ENCODE data around the gene AGBL1. TPM values are rescaled to one million over a fixed set of nuclear protein-coding genes. Genes with fewer than 3 reads are reported as not detected.

AGBL1 gene
- total RNA-seq, 1 experiment from 2014 or later = not detected

- Histone ChIP-seq H3K27me3 (ENCODE audit: insufficient read depth, low read length) (no peaks in the 10 kb centered on the region), H2BK15ac (ENCODE audit: low read depth, low read length) (no peak overlapping the region), H3T11ph (ENCODE audit: low read length) (no peak overlapping the region), H3K4me2 (ENCODE audit: insufficient read depth, insufficient read length, low read length) (no peak overlapping the region), H3K18ac (ENCODE audit: insufficient read length, low read depth, low read length) (no peak overlapping the region), H2BK20ac (ENCODE audit: low read depth, low read length, poor library complexity, severe bottlenecking) (no peak overlapping the region), H3K23me2 (ENCODE audit: insufficient read length, low read depth, low read length, poor library complexity, severe bottlenecking) (no peaks in the 10 kb centered on the region), H2AFZ (ENCODE audit: low read length) (no peak overlapping the region), H3K23ac (ENCODE audit: insufficient read length, low read depth, low read length) (no peak overlapping the region), H2BK12ac (ENCODE audit: insufficient read length, low read depth, low read length) (no peak overlapping the region), H3K79me2 (ENCODE audit: insufficient read depth, low read length) (no peaks in the 10 kb centered on the region), H3K27ac (ENCODE audit: insufficient read length, low read depth, low read length) (no peak overlapping the region), H3K4me1 (ENCODE audit: insufficient read depth, low read length) (no peaks in the 10 kb centered on the region), H3K9me3 (ENCODE audit: control insufficient read depth, low read depth, low read length) (no peaks in the 10 kb centered on the region), H3K14ac (ENCODE audit: insufficient read depth, low read length) (no peak overlapping the region), H2BK5ac (ENCODE audit: insufficient read length, low read length) (no peak overlapping the region), H3K79me1 (ENCODE audit: insufficient read depth, low read depth, low read length, poor library complexity, severe bottlenecking) (no peaks in the 10 kb centered on the region), H3K4ac (ENCODE audit: low read depth, low read length) (no peak overlapping the region), H4K91ac (ENCODE audit: insufficient read length, low read depth, low read length) (no peak overlapping the region), H2AK5ac (ENCODE audit: insufficient read length, low read length) (no peak overlapping the region), H3K56ac (ENCODE audit: insufficient read length, low read depth, low read length) (no peak overlapping the region), H4K20me1 (ENCODE audit: control insufficient read depth, insufficient read depth, insufficient read length) (no peaks in the 10 kb centered on the region), H4K5ac (ENCODE audit: insufficient read length, low read depth, low read length) (no peak overlapping the region), H4K8ac (replicated peaks; ENCODE audit: insufficient read length, low read depth, low read length) (no peak overlapping the region), H2BK120ac (ENCODE audit: low read depth, low read length, poor library complexity, severe bottlenecking) (no peak overlapping the region), H3K9ac (ENCODE audit: extremely low read depth, insufficient read length, low read length) (no peak overlapping the region)
- H3K27ac Mint-ChIP-seq = peak overlapping the region in 1 of 3 experiments; percentile 49; a peak in 1 of 7 replicates
- TF ChIP-seq CTCF (conservative IDR thresholded peaks at IDR 0.05) = no peak
- DNase-seq = no peak
- H3K36me3 Mint-ChIP-seq (ENCODE audit: insufficient read depth in 1 of 3, low read depth in 3 of 3) = no peaks in the 10 kb centered on the region
- no CpG with 5 or more reads among the region's 8 CpGs for WGBS (ENCODE audit: extremely low coverage, insufficient read length, low lambda C conversion rate)
- H3K4me3 Mint-ChIP-seq = no peak overlapping the region
- H3K4me1 Mint-ChIP-seq = peaks cover 7 to 16% of the 10 kb centered on the region in 2 experiments
- no peaks in the 10 kb centered on the region for H3K27me3 Mint-ChIP-seq (ENCODE audit: low read depth)
- no peaks in the 10 kb centered on the region; a peak in 1 of 5 replicates for H3K9me3 Mint-ChIP-seq
Measured at GRCh38 chr15:86316216-86316615, 236.5 kb downstream of the AGBL1 start.

All from H9 (cell line).